ENCODE results near the gene SLC22A24. TPM values are rescaled to one million over a fixed set of nuclear protein-coding genes. Genes with fewer than 3 reads are reported as not detected.

SLC22A24 gene
- total RNA-seq, 1 experiment from 2014 or later = not detected

GRCh38 chr11:63155794-63156193, 11.8 kb upstream of the SLC22A24 start:
- TF ChIP-seq, protein P1, sequence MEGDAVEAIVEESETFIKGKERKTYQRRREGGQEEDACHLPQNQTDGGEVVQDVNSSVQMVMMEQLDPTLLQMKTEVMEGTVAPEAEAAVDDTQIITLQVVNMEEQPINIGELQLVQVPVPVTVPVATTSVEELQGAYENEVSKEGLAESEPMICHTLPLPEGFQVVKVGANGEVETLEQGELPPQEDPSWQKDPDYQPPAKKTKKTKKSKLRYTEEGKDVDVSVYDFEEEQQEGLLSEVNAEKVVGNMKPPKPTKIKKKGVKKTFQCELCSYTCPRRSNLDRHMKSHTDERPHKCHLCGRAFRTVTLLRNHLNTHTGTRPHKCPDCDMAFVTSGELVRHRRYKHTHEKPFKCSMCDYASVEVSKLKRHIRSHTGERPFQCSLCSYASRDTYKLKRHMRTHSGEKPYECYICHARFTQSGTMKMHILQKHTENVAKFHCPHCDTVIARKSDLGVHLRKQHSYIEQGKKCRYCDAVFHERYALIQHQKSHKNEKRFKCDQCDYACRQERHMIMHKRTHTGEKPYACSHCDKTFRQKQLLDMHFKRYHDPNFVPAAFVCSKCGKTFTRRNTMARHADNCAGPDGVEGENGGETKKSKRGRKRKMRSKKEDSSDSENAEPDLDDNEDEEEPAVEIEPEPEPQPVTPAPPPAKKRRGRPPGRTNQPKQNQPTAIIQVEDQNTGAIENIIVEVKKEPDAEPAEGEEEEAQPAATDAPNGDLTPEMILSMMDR (IDR thresholded peaks at IDR 0.05) = no peak
- intact Hi-C loops (cut with micrococcal nuclease; ENCODE audit: unreplicated experiment) (no loop called here), in situ Hi-C loops (cut with HindIII; ENCODE audit: low pct_unique_long_range_greater_than_20kb, low sequenced_read_pairs) (no loop called here)
- H3K36me3 ChIP-seq (ENCODE audit: control insufficient read depth, insufficient read depth, low read length) = no peaks in the 10 kb centered on the region
- ChIA-PET CTCF (no interaction called here), POLR2A (no interaction called here)
- H3K4me3 ChIP-seq (ENCODE audit: low read depth in 2 of 2, low read length in 2 of 2) = no peak overlapping the region
- BruUV-seq (replicated peaks) = no TSS peak
- no peaks in the 10 kb centered on the region for H3K9me3 ChIP-seq (ENCODE audit: control insufficient read depth, insufficient read depth, low read depth, low read length)
- DNase-seq (ENCODE audit: low read depth, low spot score) = no peak
- H3K27ac ChIP-seq (ENCODE audit: low read length) = no peak overlapping the region
- no peak for ATAC-seq
- no peaks in the 10 kb centered on the region for H3K4me1 ChIP-seq (ENCODE audit: control insufficient read depth, insufficient read depth, low read length)
- H3K27me3 ChIP-seq (ENCODE audit: control insufficient read depth, insufficient read depth, low read length) = no peaks in the 10 kb centered on the region; the same call in 1 of the 2 replicates

DNA sequence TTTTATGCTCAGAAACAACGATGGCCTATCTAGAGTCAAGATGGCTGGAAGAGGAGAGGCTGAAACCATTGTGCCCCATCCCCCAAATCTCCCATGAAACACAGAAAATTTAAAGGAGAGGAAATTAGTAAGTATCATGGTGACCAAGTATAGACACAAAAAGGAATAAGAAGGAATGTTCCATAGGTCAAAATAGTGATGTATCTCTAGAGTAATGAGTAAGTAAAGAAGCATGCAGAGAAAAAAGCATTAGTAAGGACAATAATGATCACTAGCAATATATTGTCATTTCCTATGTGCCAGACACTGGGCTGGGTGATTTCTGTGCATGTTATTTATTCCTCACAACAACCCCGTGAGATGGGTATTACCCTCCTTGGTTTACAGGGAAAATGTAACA, 2.6 kb upstream of the SLC22A24 start:
- H3K9me3 ChIP-seq (ENCODE audit: control insufficient read depth, insufficient read depth, low read depth, low read length) = no peaks in the 10 kb centered on the region
- no peak overlapping the region for H3K27ac ChIP-seq (ENCODE audit: low read length)
- no peaks in the 10 kb centered on the region for H3K4me1 ChIP-seq (ENCODE audit: control insufficient read depth, insufficient read depth, low read length)
- intact Hi-C loops (cut with micrococcal nuclease; ENCODE audit: unreplicated experiment) (no loop called here), in situ Hi-C loops (cut with HindIII; ENCODE audit: low pct_unique_long_range_greater_than_20kb, low sequenced_read_pairs) (no loop called here)
- no TSS peak for BruUV-seq (replicated peaks)
- ChIA-PET POLR2A (no interaction called here), CTCF (no interaction called here)
- DNase-seq (ENCODE audit: low read depth, low spot score) = no peak
- TF ChIP-seq TCF7L2 (IDR thresholded peaks at IDR 0.05; ENCODE audit: low read depth, low read length) (no peak), SIN3A (IDR thresholded peaks at IDR 0.05; ENCODE audit: borderline replicate concordance, insufficient read depth, low read depth, low read length) (no peak), POLR2AphosphoS5 (IDR thresholded peaks at IDR 0.05; ENCODE audit: low read depth, low read length) (no peak)
- TF ChIP-seq, protein P1 (IDR thresholded peaks at IDR 0.05) = no peak
- TF ChIP-seq, protein P2, sequence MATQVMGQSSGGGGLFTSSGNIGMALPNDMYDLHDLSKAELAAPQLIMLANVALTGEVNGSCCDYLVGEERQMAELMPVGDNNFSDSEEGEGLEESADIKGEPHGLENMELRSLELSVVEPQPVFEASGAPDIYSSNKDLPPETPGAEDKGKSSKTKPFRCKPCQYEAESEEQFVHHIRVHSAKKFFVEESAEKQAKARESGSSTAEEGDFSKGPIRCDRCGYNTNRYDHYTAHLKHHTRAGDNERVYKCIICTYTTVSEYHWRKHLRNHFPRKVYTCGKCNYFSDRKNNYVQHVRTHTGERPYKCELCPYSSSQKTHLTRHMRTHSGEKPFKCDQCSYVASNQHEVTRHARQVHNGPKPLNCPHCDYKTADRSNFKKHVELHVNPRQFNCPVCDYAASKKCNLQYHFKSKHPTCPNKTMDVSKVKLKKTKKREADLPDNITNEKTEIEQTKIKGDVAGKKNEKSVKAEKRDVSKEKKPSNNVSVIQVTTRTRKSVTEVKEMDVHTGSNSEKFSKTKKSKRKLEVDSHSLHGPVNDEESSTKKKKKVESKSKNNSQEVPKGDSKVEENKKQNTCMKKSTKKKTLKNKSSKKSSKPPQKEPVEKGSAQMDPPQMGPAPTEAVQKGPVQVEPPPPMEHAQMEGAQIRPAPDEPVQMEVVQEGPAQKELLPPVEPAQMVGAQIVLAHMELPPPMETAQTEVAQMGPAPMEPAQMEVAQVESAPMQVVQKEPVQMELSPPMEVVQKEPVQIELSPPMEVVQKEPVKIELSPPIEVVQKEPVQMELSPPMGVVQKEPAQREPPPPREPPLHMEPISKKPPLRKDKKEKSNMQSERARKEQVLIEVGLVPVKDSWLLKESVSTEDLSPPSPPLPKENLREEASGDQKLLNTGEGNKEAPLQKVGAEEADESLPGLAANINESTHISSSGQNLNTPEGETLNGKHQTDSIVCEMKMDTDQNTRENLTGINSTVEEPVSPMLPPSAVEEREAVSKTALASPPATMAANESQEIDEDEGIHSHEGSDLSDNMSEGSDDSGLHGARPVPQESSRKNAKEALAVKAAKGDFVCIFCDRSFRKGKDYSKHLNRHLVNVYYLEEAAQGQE (IDR thresholded peaks at IDR 0.05; ENCODE audit: insufficient read depth in 1 of 2, low read depth in 2 of 2, low read length in 1 of 2) = no peak
- H3K4me3 ChIP-seq (ENCODE audit: low read depth in 2 of 2, low read length in 2 of 2) = no peak overlapping the region
- H3K27me3 ChIP-seq (ENCODE audit: control insufficient read depth, insufficient read depth, low read length) = peaks cover 3% of the 10 kb centered on the region; the same call in 1 of the 2 replicates
- no peaks in the 10 kb centered on the region for H3K36me3 ChIP-seq (ENCODE audit: control insufficient read depth, insufficient read depth, low read length)
- ATAC-seq = no peak

DNA sequence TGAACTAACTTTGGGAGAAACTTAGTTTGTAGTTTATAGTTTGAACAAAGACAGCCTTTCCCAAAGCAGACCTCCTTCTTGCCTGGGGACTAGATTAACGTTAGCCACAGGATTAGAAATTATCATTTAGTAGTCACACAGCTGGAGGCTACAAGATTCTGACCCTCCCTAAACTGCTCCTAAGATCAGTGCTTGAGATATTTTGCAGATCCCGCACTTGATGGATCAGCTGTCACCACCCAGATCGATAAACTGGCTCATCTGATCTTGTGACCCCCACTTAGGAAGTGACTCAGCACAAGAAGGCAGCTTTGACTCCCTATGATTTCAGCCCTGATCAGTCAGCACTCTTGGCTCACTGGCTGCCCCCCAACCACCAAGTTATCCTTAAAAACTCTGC, 1.6 kb downstream of the SLC22A24 start:
- in situ Hi-C loops (cut with HindIII; ENCODE audit: low pct_unique_long_range_greater_than_20kb, low sequenced_read_pairs) = no loop called here

More for the DNA sequence above, 1.6 kb downstream of the SLC22A24 start:
- POLR2A ChIA-PET = no interaction called here
- DNase-seq (ENCODE audit: low read depth, low spot score) (no peak), ATAC-seq (no peak)
- BruUV-seq (replicated peaks) = no TSS peak
- CTCF ChIA-PET = no interaction called here
- no peak overlapping the region for H3K4me3 ChIP-seq (ENCODE audit: low read depth in 2 of 2, low read length in 2 of 2)
- intact Hi-C loops (cut with micrococcal nuclease; ENCODE audit: unreplicated experiment) = no loop called here
- H3K4me1 ChIP-seq (ENCODE audit: control insufficient read depth, insufficient read depth, low read length) = no peaks in the 10 kb centered on the region
- H3K27ac ChIP-seq (ENCODE audit: low read length) = no peak overlapping the region
- peaks cover 9% of the 10 kb centered on the region for H3K27me3 ChIP-seq (ENCODE audit: control insufficient read depth, insufficient read depth, low read length)
- no peaks in the 10 kb centered on the region for H3K9me3 ChIP-seq (ENCODE audit: control insufficient read depth, insufficient read depth, low read depth, low read length)
- TF ChIP-seq, protein P2 (IDR thresholded peaks at IDR 0.05; ENCODE audit: insufficient read depth in 1 of 2, low read depth in 2 of 2, low read length in 1 of 2) = no peak
- TF ChIP-seq POLR2AphosphoS5 (IDR thresholded peaks at IDR 0.05; ENCODE audit: low read depth, low read length) (no peak), SIN3A (IDR thresholded peaks at IDR 0.05; ENCODE audit: borderline replicate concordance, insufficient read depth, low read depth, low read length) (no peak), TCF7L2 (IDR thresholded peaks at IDR 0.05; ENCODE audit: low read depth, low read length) (no peak)
- TF ChIP-seq, protein P1 (IDR thresholded peaks at IDR 0.05) = no peak
- H3K36me3 ChIP-seq (ENCODE audit: control insufficient read depth, insufficient read depth, low read length) = no peaks in the 10 kb centered on the region
